Neural cell (in vitro differentiated cells): ENCODE measurements around the gene CLPSL1. TPM values are rescaled to one million over a fixed set of nuclear protein-coding genes. Genes with fewer than 3 reads are reported as not detected.

Source experiments
- H2AFZ ChIP-seq: fragments of 200-600, 300-800 bp; sonication (generic), shearing (Covaris generic); 2 replicates; pipeline ENCODE4 v1.6.0; 2014; ENCODE audit warnings: low read depth, mild to moderate bottlenecking, antibody characterized with exemption, low read length, moderate library complexity
- H3F3A ChIP-seq: fragments of 200-600 bp; shearing (Covaris generic); 2 replicates; pipeline ENCODE4 v1.6.1; 2016; ENCODE audit warnings: mild to moderate bottlenecking, moderate library complexity, mixed read lengths, antibody characterized with exemption, low read length; ENCODE audit not compliant: insufficient read depth, poor library complexity, severe bottlenecking
- H3K27ac ChIP-seq: fragments of 200-600, 300-800 bp; sonication (generic), shearing (Covaris generic); 2 replicates; pipeline ENCODE4 v1.5.1; 2014; ENCODE audit warnings: mild to moderate bottlenecking, low read length, moderate library complexity
- H3K27me3 ChIP-seq: fragments of 300-800, 200-600 bp; sonication (generic), shearing (Covaris generic); 2 replicates; pipeline ENCODE4 v1.6.0; 2014; ENCODE audit warnings: mild to moderate bottlenecking, low read depth, low read length, moderate library complexity; ENCODE audit not compliant: insufficient read depth
- H3K36me3 ChIP-seq: fragments of 300-800, 200-600 bp; sonication (generic), shearing (Covaris generic); 2 replicates; pipeline ENCODE4 v1.5.1; 2014; ENCODE audit warnings: mild to moderate bottlenecking, antibody characterized with exemption, low read length, moderate library complexity; ENCODE audit not compliant: insufficient read depth
- H3K4me2 ChIP-seq: fragments of 300-800, 200-600 bp; sonication (generic), shearing (Covaris generic); 2 replicates; pipeline ENCODE4 v1.6.0; 2014; ENCODE audit warnings: mild to moderate bottlenecking, low read length
- H3K4me3 ChIP-seq: fragments of 300-800, 200-600 bp; sonication (generic), shearing (Covaris generic); 2 replicates; pipeline ENCODE4 v1.5.1; 2014; ENCODE audit warnings: mild to moderate bottlenecking, low read length, moderate library complexity
- H3K79me2 ChIP-seq: fragments of 200-600 bp; shearing (Covaris generic); replicated peaks from 2 replicates; pipeline ENCODE4 v1.6.0; 2014; ENCODE audit warnings: mild to moderate bottlenecking, low read length, moderate library complexity; ENCODE audit not compliant: insufficient read depth
- H3K9ac ChIP-seq: fragments of 300-800, 200-600 bp; sonication (generic), shearing (Covaris generic); 2 replicates; pipeline ENCODE4 v1.6.1; 2016; ENCODE audit warnings: mild to moderate bottlenecking, low read length, mixed read lengths
- H3K9me2 ChIP-seq: fragments of 200-600 bp; shearing (Covaris generic); 2 replicates; pipeline ENCODE4 v1.6.1; 2016; ENCODE audit warnings: mild to moderate bottlenecking, low read length, mixed read lengths; ENCODE audit not compliant: insufficient read depth
- H3K9me3 ChIP-seq: fragments of 200-600, 300-800 bp; sonication (generic), shearing (Covaris generic); 2 replicates; pipeline ENCODE4 v1.6.1; 2016; ENCODE audit warnings: mild to moderate bottlenecking, mixed run types, low read length, moderate library complexity, mixed read lengths
- H4K20me1 ChIP-seq: fragments of 200-600 bp; shearing (Covaris generic); 2 replicates; pipeline ENCODE4 v1.6.1; 2016; ENCODE audit warnings: mild to moderate bottlenecking, mixed run types; ENCODE audit not compliant: insufficient read depth
- EP300 ChIP-seq: fragments of 450-650 bp; conservative IDR thresholded peaks from 2 replicates; pipeline ENCODE4 v1.6.1; 2014; ENCODE audit warnings: antibody characterized with exemption, mild to moderate bottlenecking, moderate library complexity; ENCODE audit not compliant: poor library complexity, severe bottlenecking
- EZH2 ChIP-seq: fragments of 200-600, 300-800 bp; shearing (Covaris generic), sonication (generic); IDR thresholded peaks from 2 replicates; pipeline ENCODE4 v1.6.1; 2014; ENCODE audit warnings: antibody characterized with exemption, low read length, borderline replicate concordance, mild to moderate bottlenecking; ENCODE audit not compliant: insufficient read depth, poor library complexity, severe bottlenecking
- MXI1 ChIP-seq: fragments of 450-650 bp; conservative IDR thresholded peaks from 2 replicates; pipeline ENCODE4 v1.6.1; 2014; ENCODE audit warnings: antibody characterized with exemption, mild to moderate bottlenecking; ENCODE audit not compliant: poor library complexity, severe bottlenecking
- POLR2AphosphoS5 ChIP-seq: IDR thresholded peaks from 2 replicates; pipeline ENCODE4 v1.6.1; 2012
- RAD21 ChIP-seq: fragments of 450-650 bp; conservative IDR thresholded peaks from 2 replicates; pipeline ENCODE4 v1.6.1; 2014; ENCODE audit warnings: antibody characterized with exemption, mild to moderate bottlenecking, moderate library complexity
- REST ChIP-seq: IDR thresholded peaks from 2 replicates; pipeline ENCODE4 v1.6.1; 2012; ENCODE audit warnings: borderline replicate concordance
- SMC3 ChIP-seq: fragments of 450-650 bp; conservative IDR thresholded peaks from 2 replicates; pipeline ENCODE4 v1.6.1; 2014; ENCODE audit warnings: antibody characterized with exemption, mild to moderate bottlenecking, moderate library complexity; ENCODE audit not compliant: poor library complexity
- TAF1 ChIP-seq: IDR thresholded peaks from 2 replicates; pipeline ENCODE4 v1.6.1; 2012; ENCODE audit warnings: low read depth
- polyA plus RNA-seq: library from polyadenylated mRNA; depleted of rRNA; stranded (reverse); fragments of >200 nt; gene quantifications from 2 replicates; pipeline ENCODE4 v1.2.3, GENCODE V29; 2014
- TF ChIP-seq, protein P1 (sequence below): fragments of 450-650 bp; IDR thresholded peaks from 2 replicates; pipeline ENCODE4 v1.5.1; 2014; ENCODE audit warnings: antibody characterized with exemption, mild to moderate bottlenecking, moderate library complexity; ENCODE audit not compliant: poor library complexity, severe bottlenecking

The CLPSL1 gene
- polyA plus RNA-seq, 1 donor from 2014 or later: not detected

GRCh38 chr6:35735452-35735851, 45.4 kb upstream of the CLPSL1 start:
- Histone ChIP-seq H3K27me3 (no peaks in the 10 kb centered on the region), H3K36me3 (no peaks in the 10 kb centered on the region), H3K9ac (no peak overlapping the region), H3K9me2 (no peaks in the 10 kb centered on the region), H3K9me3 (no peaks in the 10 kb centered on the region), H3F3A (peaks cover 5% of the 10 kb centered on the region), H3K79me2 (no peaks in the 10 kb centered on the region), H2AFZ (no peak overlapping the region), H3K27ac (no peak overlapping the region), H4K20me1 (no peaks in the 10 kb centered on the region), H3K4me2 (no peak overlapping the region), H3K4me3 (no peak overlapping the region)
- TF ChIP-seq, protein P1, sequence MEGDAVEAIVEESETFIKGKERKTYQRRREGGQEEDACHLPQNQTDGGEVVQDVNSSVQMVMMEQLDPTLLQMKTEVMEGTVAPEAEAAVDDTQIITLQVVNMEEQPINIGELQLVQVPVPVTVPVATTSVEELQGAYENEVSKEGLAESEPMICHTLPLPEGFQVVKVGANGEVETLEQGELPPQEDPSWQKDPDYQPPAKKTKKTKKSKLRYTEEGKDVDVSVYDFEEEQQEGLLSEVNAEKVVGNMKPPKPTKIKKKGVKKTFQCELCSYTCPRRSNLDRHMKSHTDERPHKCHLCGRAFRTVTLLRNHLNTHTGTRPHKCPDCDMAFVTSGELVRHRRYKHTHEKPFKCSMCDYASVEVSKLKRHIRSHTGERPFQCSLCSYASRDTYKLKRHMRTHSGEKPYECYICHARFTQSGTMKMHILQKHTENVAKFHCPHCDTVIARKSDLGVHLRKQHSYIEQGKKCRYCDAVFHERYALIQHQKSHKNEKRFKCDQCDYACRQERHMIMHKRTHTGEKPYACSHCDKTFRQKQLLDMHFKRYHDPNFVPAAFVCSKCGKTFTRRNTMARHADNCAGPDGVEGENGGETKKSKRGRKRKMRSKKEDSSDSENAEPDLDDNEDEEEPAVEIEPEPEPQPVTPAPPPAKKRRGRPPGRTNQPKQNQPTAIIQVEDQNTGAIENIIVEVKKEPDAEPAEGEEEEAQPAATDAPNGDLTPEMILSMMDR: no peak
- TF ChIP-seq EP300 (no peak), REST (no peak), MXI1 (no peak), TAF1 (no peak), EZH2 (no peak), SMC3 (no peak), RAD21 (no peak), POLR2AphosphoS5 (no peak)

DNA sequence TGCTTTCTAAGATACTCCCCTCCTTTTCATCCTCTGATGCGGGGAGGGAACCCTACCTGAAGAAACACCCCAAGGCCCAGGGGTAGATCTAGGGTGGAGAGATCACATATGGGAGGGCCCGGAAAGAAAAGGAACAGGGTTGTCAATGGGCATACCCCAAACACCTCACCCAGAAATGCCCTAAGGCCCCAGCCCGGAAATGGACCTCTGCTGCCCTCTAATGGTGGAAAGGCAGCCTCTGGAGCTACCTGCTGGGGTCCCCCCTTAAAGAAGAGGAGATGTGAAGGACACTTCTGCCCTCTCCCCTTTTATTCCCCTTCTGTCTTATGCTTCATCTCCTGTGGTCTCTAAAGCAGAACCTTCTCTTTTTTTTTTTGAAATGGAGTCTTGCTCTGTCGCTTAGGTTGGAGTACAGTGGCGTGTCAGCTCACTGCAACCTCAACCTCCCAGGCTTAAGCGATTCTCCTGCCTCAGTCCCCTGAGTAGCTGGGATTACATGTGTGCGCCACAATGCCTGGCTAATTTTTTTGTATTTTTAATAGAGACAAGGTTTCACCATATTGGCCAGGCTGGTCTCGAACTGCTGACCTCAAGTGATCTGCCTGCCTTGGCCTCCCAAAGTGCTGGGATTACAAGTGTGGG, 44.4 kb upstream of the CLPSL1 start:
- Histone ChIP-seq H3K9me3 (no peaks in the 10 kb centered on the region), H3F3A (peaks cover 5% of the 10 kb centered on the region), H3K27ac (no peak overlapping the region), H3K27me3 (no peaks in the 10 kb centered on the region), H3K79me2 (no peaks in the 10 kb centered on the region), H3K36me3 (no peaks in the 10 kb centered on the region), H3K4me3 (no peak overlapping the region), H3K9me2 (no peaks in the 10 kb centered on the region), H3K9ac (no peak overlapping the region), H3K4me2 (no peak overlapping the region), H4K20me1 (no peaks in the 10 kb centered on the region), H2AFZ (no peak overlapping the region)
- TF ChIP-seq, protein P1: peak; percentile 93
- no peak for TF ChIP-seq REST
- no peak for TF ChIP-seq EP300
- TF ChIP-seq POLR2AphosphoS5: no peak
- TF ChIP-seq RAD21: peak; percentile 91
- TF ChIP-seq MXI1: no peak
- TF ChIP-seq SMC3: peak; percentile 93
- no peak for TF ChIP-seq TAF1
